Measurements from ENCODE around the gene RNF44.

RNF44 gene

DNA sequence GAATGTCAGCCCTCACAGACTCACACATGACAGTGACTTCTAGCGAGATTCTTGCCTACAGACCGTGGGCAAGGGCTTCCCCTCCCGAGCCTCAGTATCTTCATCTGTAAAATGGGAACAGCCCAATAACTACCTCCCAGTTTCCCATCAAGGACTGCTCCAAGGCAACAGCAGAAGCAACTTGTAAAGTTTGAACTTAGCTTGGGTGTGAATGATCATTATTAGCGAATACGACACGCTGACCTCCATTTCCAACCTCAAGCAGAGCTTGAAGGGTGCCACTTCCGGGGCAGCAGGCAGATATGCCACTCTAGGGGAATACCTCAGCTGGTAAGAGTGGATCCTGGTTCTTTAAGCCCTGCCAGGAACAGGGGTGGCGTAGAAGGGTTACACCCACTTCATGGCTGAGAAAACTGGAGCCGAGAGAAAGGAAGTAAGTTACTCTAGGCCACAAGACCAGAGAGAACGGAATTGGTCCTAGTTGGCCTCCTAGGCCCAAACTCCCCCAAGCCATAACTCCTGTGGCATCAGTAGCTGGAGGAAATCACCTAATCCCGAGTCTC is 2.0 kb downstream of the RNF44 start:
- no peak for TF ChIP-seq CTCF (IDR thresholded peaks at IDR 0.05; ENCODE audit: low read depth, low read length)
- DNase-seq (ENCODE audit: extremely low read depth, low read depth), result no peak

GRCh38 chr5:176534640-176535039 is 2.6 kb downstream of the RNF44 start:
- no peak for DNase-seq (ENCODE audit: extremely low read depth, low read depth)
- no peak for TF ChIP-seq CTCF (IDR thresholded peaks at IDR 0.05; ENCODE audit: low read depth, low read length)

- no peak for DNase-seq (ENCODE audit: extremely low read depth, low read depth)
- TF ChIP-seq CTCF (IDR thresholded peaks at IDR 0.05; ENCODE audit: low read depth, low read length), result no peak
Measured at GRCh38 chr5:176533894-176534611, 3.1 kb downstream of the RNF44 start.

DNA sequence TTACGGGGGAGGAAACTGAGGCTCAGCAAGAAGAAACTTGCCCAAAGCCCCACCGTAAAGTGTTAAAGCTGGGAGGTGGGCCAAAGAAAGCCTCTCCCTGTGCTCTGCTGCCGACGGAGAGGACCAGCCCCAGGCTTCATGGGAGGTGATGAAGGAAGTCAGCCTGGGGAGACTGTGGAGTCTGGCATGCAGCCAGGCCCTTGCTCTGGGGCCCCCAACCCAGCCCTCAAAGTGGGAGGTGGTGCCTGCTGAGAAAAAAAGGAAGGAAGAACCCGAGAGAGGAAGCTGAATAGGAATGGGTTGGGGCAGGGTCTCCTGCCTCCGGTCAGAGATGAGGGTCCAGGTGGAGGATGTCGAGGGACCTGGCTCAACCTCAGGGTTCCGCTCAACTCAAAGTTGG is 3.8 kb downstream of the RNF44 start:
- DNase-seq (ENCODE audit: extremely low read depth, low read depth), result no peak
- no peak for TF ChIP-seq CTCF (IDR thresholded peaks at IDR 0.05; ENCODE audit: low read depth, low read length)

GRCh38 chr5:176532795-176533194 is 4.4 kb downstream of the RNF44 start:
- TF ChIP-seq CTCF (IDR thresholded peaks at IDR 0.05; ENCODE audit: low read depth, low read length), result no peak
- DNase-seq (ENCODE audit: extremely low read depth, low read depth), result no peak

DNA sequence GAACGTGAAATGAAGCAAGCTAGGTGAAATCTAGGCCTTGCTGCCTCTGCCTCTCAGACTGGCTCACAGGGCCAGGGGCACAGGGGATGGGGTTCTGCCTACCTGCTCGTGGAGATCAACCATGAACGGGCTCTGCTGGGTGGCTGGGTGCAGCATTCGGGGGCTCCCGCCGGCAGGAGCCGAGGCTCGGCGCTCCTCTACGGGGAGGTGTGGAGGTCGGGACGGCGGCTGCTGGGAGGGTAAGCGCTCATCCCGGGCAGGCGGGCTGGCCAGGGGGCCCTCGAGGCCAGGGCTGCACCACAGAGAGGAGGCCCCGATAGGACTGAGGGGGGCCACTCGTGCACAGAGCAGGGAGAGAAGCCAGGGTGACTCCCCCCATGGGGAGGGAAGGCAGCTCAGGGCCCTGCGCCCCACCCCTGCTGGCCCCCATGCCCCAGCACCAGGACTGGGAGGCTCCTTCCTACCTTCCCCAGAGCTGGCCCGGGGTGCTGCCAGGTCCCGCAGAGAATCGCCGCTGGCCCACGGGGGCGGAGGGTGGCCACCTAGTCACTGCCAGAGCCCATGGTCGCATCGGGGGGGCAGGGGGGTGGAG is 5.2 kb downstream of the RNF44 start:
- TF ChIP-seq CTCF (IDR thresholded peaks at IDR 0.05; ENCODE audit: low read depth, low read length), result no peak
- no peak for DNase-seq (ENCODE audit: extremely low read depth, low read depth)

Data from AG09319 (cell line).